A549 (cell line): ENCODE measurements around the gene BRINP1. TPM values are rescaled to one million over a fixed set of nuclear protein-coding genes. Genes with fewer than 3 reads are reported as not detected.

ENCODE experiments used
- ATAC-seq, 2 experiments: fragments of 200-7000 bp in 1 of 2; fragments of >200 bp in 1 of 2; cut with Nextera tagmentation in 1 of 2; cut with Tn5 transposase in 1 of 2; 3 replicates each; pipeline versions ENCODE4 v1.8.0 to v1.9.1; 2018 to 2020; ENCODE audit warnings: mild to moderate bottlenecking in 1 of 2, moderate library complexity in 1 of 2
- CTCF ChIA-PET: fragments of 300-600 bp; sonication (Branson Sonifier 250); formaldehyde crosslinking; extraction: SDS; loops from one replicate; lab custom pipeline; 2021; ENCODE audit warnings: antibody characterized with exemption, inconsistent platforms; lab: Yijun Ruan, JAX
- POLR2A ChIA-PET: fragments of 350-600 bp; formaldehyde crosslinking; extraction: SDS; loops from one replicate; lab custom pipeline; 2021; ENCODE audit warnings: antibody characterized with exemption, inconsistent platforms; lab: Yijun Ruan, JAX
- DNase-seq, 2 experiments: peaks; one replicate each; pipeline versions ENCODE4 v3.0.0 to v3.0.0-alpha.2; 2011 to 2016; ENCODE audit warnings: low read depth in 1 of 2, low spot score in 1 of 2
- FAIRE-seq: peaks from 2 replicates; lab custom pipeline; 2011; peaks lifted over from hg19 to GRCh38; lab: Jason Lieb, UNC
- H3K27ac ChIP-seq, 2 experiments: fragments of >200 bp; sonication (Bioruptor Twin); formaldehyde crosslinking; 3 replicates each; pipeline ENCODE4 v1.5.1; 2016 to 2017
- H3K4me1 ChIP-seq: fragments of >200 bp; sonication (Bioruptor Twin); formaldehyde crosslinking; 3 replicates; pipeline ENCODE4 v1.6.1; 2016
- H3K4me2 ChIP-seq: fragments of >200 bp; sonication (Bioruptor Twin); formaldehyde crosslinking; 3 replicates; pipeline ENCODE4 v1.6.1; 2016
- H3K4me3 ChIP-seq: fragments of >200 bp; sonication (Bioruptor Twin); formaldehyde crosslinking; 3 replicates; pipeline ENCODE4 v1.5.1; 2016
- H3K9me3 ChIP-seq: fragments of >200 bp; sonication (Bioruptor Twin); formaldehyde crosslinking; 3 replicates; pipeline ENCODE4 v1.6.1; 2016
- ATOH8 ChIP-seq: fragments of 250-450 bp; sonication (Bioruptor Pico); IDR thresholded peaks from 2 replicates; pipeline ENCODE4 v1.5.0; 2020; ENCODE audit warnings: low read depth, mild to moderate bottlenecking, moderate library complexity
- BHLHE40 ChIP-seq: IDR thresholded peaks from 2 replicates; pipeline ENCODE4 v1.6.1; 2012; ENCODE audit warnings: low read depth, low read length, inconsistent platforms
- CBX2 ChIP-seq: fragments of 200-600 bp; sonication (generic); IDR thresholded peaks from 2 replicates; pipeline ENCODE4 v1.6.1; 2016; ENCODE audit warnings: low read depth, mild to moderate bottlenecking, borderline replicate concordance
- CBX8 ChIP-seq: fragments of 200-600 bp; sonication (generic); IDR thresholded peaks from 2 replicates; pipeline ENCODE4 v1.6.1; 2016
- CHD2 ChIP-seq: fragments of 150-350 bp; IDR thresholded peaks from 2 replicates; pipeline ENCODE4 v1.6.1; 2014; ENCODE audit warnings: low read length; ENCODE audit not compliant: partially characterized antibody
- FOSL2 ChIP-seq, 2 experiments: fragments of 450-650 bp in 1 of 2; fragments of >200 bp in 1 of 2; sonication (Bioruptor Twin) in 1 of 2; formaldehyde crosslinking; IDR thresholded peaks; 2 replicates each; pipeline versions ENCODE4 v1.5.0 to v1.6.1; 2016 to 2020; ENCODE audit warnings: mild to moderate bottlenecking in 1 of 2, moderate library complexity in 1 of 2
- GATA3 ChIP-seq: IDR thresholded peaks from 2 replicates; pipeline ENCODE4 v1.6.1; 2012; ENCODE audit warnings: borderline replicate concordance
- HEYL ChIP-seq: fragments of 250-450 bp; sonication (Bioruptor Pico); IDR thresholded peaks from 2 replicates; pipeline ENCODE4 v1.8.0; 2021; ENCODE audit warnings: mild to moderate bottlenecking, moderate library complexity
- HMGXB4 ChIP-seq: fragments of 250-450 bp; sonication (Bioruptor Pico); IDR thresholded peaks from 2 replicates; pipeline ENCODE4 v1.5.0; 2021; ENCODE audit warnings: mild to moderate bottlenecking, moderate library complexity, borderline replicate concordance
- HOXA7 ChIP-seq: fragments of 250-450 bp; sonication (Bioruptor Pico); IDR thresholded peaks from 2 replicates; pipeline ENCODE4 v1.5.0; 2020; ENCODE audit warnings: mild to moderate bottlenecking, moderate library complexity
- HOXB13 ChIP-seq: fragments of 250-450 bp; sonication (Bioruptor Pico); IDR thresholded peaks from 2 replicates; pipeline ENCODE4 v1.5.0; 2020; ENCODE audit warnings: low read depth, mild to moderate bottlenecking, moderate library complexity
- HOXB5 ChIP-seq: fragments of 250-450 bp; sonication (Bioruptor Pico); IDR thresholded peaks from 2 replicates; pipeline ENCODE4 v1.5.0; 2020; ENCODE audit warnings: mild to moderate bottlenecking, moderate library complexity
- JUN ChIP-seq, 2 experiments: fragments of >200 bp; sonication (Bioruptor Twin); formaldehyde crosslinking; IDR thresholded peaks; 2 replicates in 1 of 2; 3 replicates in 1 of 2; pipeline ENCODE4 v1.6.1; 2016 to 2017
- JUNB ChIP-seq: fragments of >200 bp; sonication (Bioruptor Twin); formaldehyde crosslinking; IDR thresholded peaks from 2 replicates; pipeline ENCODE4 v1.6.1; 2016
- MAFK ChIP-seq: fragments of 450-650 bp; IDR thresholded peaks from 2 replicates; pipeline ENCODE4 v1.6.1; 2014; ENCODE audit not compliant: partially characterized antibody
- MAZ ChIP-seq: fragments of 150-350 bp; IDR thresholded peaks from 2 replicates; pipeline ENCODE4 v1.6.1; 2014; ENCODE audit warnings: antibody characterized with exemption, low read depth, low read length, borderline replicate concordance
- NFE2L2 ChIP-seq: fragments of 150-350 bp; conservative IDR thresholded peaks from 2 replicates; pipeline ENCODE4 v1.6.1; 2014; ENCODE audit warnings: low read length
- PHF8 ChIP-seq: fragments of 200-600 bp; sonication (generic); IDR thresholded peaks from 2 replicates; pipeline ENCODE4 v1.6.1; 2016; ENCODE audit warnings: low read depth, mild to moderate bottlenecking, antibody characterized with exemption, moderate library complexity, borderline replicate concordance
- POLR2AphosphoS2 ChIP-seq: conservative IDR thresholded peaks from 2 replicates; pipeline ENCODE4 v1.6.1; 2012; ENCODE audit warnings: low read length, improper control_type of control experiment, inconsistent platforms
- RCOR1 ChIP-seq: fragments of 150-350 bp; IDR thresholded peaks from 2 replicates; pipeline ENCODE4 v1.6.1; 2014; ENCODE audit warnings: antibody characterized with exemption, low read length, low read depth
- RFX5 ChIP-seq: fragments of 450-650 bp; IDR thresholded peaks from 2 replicates; pipeline ENCODE4 v1.7.1; 2014; ENCODE audit warnings: antibody characterized with exemption, mild to moderate bottlenecking, moderate library complexity
- SMC3 ChIP-seq: fragments of >200 bp; sonication (Bioruptor Twin); formaldehyde crosslinking; IDR thresholded peaks from 3 replicates; pipeline ENCODE4 v1.6.1; 2018; ENCODE audit warnings: inconsistent platforms
- TP53 ChIP-seq: fragments of 250-450 bp; sonication (Bioruptor Pico); IDR thresholded peaks from 2 replicates; pipeline ENCODE4 v1.5.0; 2021; ENCODE audit warnings: mild to moderate bottlenecking, moderate library complexity
- ZC3H11A ChIP-seq: fragments of 450-650 bp; IDR thresholded peaks from 2 replicates; pipeline ENCODE4 v1.6.1; 2014; ENCODE audit warnings: antibody characterized with exemption, mild to moderate bottlenecking
- ZFP36 ChIP-seq: fragments of 450-650 bp; IDR thresholded peaks from 2 replicates; pipeline ENCODE4 v1.6.1; 2014; ENCODE audit warnings: borderline replicate concordance; ENCODE audit not compliant: partially characterized antibody
- WGBS: methylation state at CpG from one replicate; pipeline ENCODE4 v1.1.6; 2017; ENCODE audit errors: missing lambda C conversion rate; 5-methylcytosine and 5-hydroxymethylcytosine counted together
- polyA plus RNA-seq, 4 experiments: library from polyadenylated mRNA; depleted of rRNA in 3 of 4; stranded (reverse); fragments of >200 nt; fragmentation: RNase III in 1 of 4; extraction: RNeasy Plus Mini Kit Qiagen cat#74134 plus additional on column Dnase treatment in 1 of 4; gene quantifications; 2 replicates in 3 of 4; 3 replicates in 1 of 4; pipeline ENCODE4 v1.2.3, GENCODE V29; 2011 to 2017
- TF ChIP-seq, protein P1 (sequence below): IDR thresholded peaks from 2 replicates; pipeline ENCODE4 v1.6.1; 2012; ENCODE audit warnings: low read depth, borderline replicate concordance

The BRINP1 gene
- polyA plus RNA-seq, 2 of the 4 experiments (the other 2 are of a cell fraction) = 0.13 to 0.17 TPM

GRCh38 chr9:119227422-119227821 is 141.8 kb downstream of the BRINP1 start:
- POLR2A ChIA-PET = no interaction called here
- no peak overlapping the region for H3K27ac ChIP-seq
- no peak overlapping the region for H3K4me2 ChIP-seq
- 17% methylated on average over 3 of the region's 3 CpGs for WGBS
- no peak for FAIRE-seq
- DNase-seq = no peak
- no peaks in the 10 kb centered on the region for H3K9me3 ChIP-seq
- ATAC-seq = no peak
- TF ChIP-seq SMC3 (no peak), NFE2L2 (no peak), HOXB5 (no peak), HOXB13 (CRISPR knock-in tag) (no peak)
- H3K4me3 ChIP-seq = no peak overlapping the region
- CTCF ChIA-PET = no interaction called here
- H3K4me1 ChIP-seq = no peaks in the 10 kb centered on the region

DNA sequence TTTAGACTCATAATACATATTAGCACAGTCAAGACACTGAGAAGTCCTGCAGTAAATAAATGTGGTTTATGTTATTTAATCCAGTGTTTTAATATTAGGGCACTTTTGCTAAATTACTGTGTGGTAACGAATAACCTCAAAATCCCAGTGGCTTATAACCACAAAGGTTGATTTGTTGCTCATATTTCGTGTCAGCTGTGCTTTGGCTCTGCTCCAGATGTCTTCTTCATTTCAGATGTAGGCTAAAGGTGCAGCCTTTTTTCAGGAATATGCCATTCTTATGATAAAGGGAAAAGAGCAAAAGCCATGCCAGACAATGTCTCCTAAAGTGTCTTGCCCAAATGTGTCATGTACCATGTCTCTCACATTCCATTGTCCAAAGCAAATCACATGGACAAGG is 144.8 kb downstream of the BRINP1 start:
- H3K9me3 ChIP-seq = no peaks in the 10 kb centered on the region
- FAIRE-seq = no peak
- H3K4me1 ChIP-seq = no peaks in the 10 kb centered on the region
- TF ChIP-seq HEYL (CRISPR knock-in tag) (no peak), CBX8 (no peak), BHLHE40 (no peak), PHF8 (no peak), HOXA7 (CRISPR knock-in tag) (no peak), TP53 (no peak)
- no peak overlapping the region for H3K4me2 ChIP-seq
- ChIA-PET CTCF (no interaction called here), POLR2A (no interaction called here)
- H3K4me3 ChIP-seq = no peak overlapping the region
- no peak overlapping the region for H3K27ac ChIP-seq
- no peak for DNase-seq
- ATAC-seq = no peak
- WGBS = 0% methylated on average over 2 of the region's 2 CpGs

DNA sequence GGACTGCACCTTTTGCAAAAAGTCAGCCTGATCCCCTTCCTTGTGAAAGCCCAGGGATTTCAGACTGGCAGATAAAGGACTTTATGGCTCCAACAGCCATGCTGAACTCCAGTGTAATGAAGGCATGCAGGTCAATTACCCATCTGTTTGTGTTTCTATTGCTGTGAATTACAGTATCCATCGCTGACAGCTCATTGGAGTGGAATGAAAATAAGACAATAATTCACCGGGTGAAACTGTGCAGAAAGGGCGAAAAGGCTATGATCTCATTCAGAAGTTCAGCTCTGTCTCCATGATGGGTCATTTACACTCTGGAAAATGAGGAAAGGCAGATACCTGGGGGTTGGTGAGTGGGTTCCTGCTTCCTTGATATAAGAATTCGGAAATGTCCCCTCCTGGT is 148.0 kb downstream of the BRINP1 start:
- H3K27ac ChIP-seq = no peak overlapping the region
- DNase-seq (no peak), FAIRE-seq (no peak), ATAC-seq (no peak)
- no peaks in the 10 kb centered on the region for H3K9me3 ChIP-seq
- POLR2A ChIA-PET = no interaction called here
- no peaks in the 10 kb centered on the region for H3K4me1 ChIP-seq
- TF ChIP-seq CBX2 (no peak), CHD2 (no peak), RCOR1 (no peak), ZFP36 (no peak), BHLHE40 (no peak), MAZ (no peak), FOSL2 (IDR thresholded peaks at IDR 0.05) (no peak), FOSL2 (CRISPR knock-in tag; IDR thresholded peaks at IDR 0.05) (no peak), RFX5 (no peak), CBX8 (no peak), GATA3 (no peak), POLR2AphosphoS2 (no peak), ZC3H11A (no peak), TP53 (no peak), ATOH8 (CRISPR knock-in tag) (no peak), MAFK (no peak)
- TF ChIP-seq, protein P1, sequence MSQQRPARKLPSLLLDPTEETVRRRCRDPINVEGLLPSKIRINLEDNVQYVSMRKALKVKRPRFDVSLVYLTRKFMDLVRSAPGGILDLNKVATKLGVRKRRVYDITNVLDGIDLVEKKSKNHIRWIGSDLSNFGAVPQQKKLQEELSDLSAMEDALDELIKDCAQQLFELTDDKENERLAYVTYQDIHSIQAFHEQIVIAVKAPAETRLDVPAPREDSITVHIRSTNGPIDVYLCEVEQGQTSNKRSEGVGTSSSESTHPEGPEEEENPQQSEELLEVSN = no peak
- CTCF ChIA-PET = no interaction called here
- 3% methylated on average over 4 of the region's 4 CpGs for WGBS
- no peak overlapping the region for H3K4me3 ChIP-seq
- no peak overlapping the region for H3K4me2 ChIP-seq

DNA sequence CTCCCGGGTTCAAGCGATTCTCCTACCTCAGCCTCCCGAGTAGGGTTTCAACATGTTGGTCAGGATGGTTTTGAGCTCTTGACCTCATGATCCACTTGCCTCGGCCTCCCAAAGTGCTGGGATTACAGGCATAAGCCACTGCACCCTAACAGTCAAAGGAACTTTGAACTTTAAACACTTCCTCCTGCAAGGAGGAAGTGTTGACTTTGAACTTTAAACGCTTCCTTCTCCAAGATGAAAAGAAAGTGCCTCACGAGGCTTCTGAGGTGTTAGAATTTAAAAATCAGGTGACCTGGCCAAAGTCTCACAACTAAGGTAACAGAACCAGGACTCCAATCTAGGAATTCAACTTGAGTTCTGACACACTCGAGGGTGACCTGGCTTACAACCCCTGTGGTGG is 150.9 kb downstream of the BRINP1 start:
- Histone ChIP-seq H3K4me2 (no peak overlapping the region), H3K9me3 (no peaks in the 10 kb centered on the region), H3K4me3 (no peak overlapping the region), H3K27ac (no peak overlapping the region), H3K4me1 (no peaks in the 10 kb centered on the region)
- no peak for ATAC-seq
- CTCF ChIA-PET = no interaction called here
- FAIRE-seq = no peak
- DNase-seq = no peak
- 12% methylated on average over 7 of the region's 7 CpGs for WGBS
- POLR2A ChIA-PET = no interaction called here
- no peak for TF ChIP-seq JUN (IDR thresholded peaks at IDR 0.05)
- no peak for TF ChIP-seq PHF8
- TF ChIP-seq ATOH8 (CRISPR knock-in tag) = no peak
- TF ChIP-seq MAFK = no peak
- TF ChIP-seq JUNB = no peak
- no peak for TF ChIP-seq HMGXB4 (CRISPR knock-in tag)
- TF ChIP-seq, all 56 proteins: peak for 0
